Activated naive CD8-positive, alpha-beta T cell treated with anti-CD3 and anti-CD28 coated beads, Interleukin-2, amount 10 ng/mL, durations not matched to agents 7 days and 5 days (primary cell): ENCODE measurements around the gene GNG4. TPM values are rescaled to one million over a fixed set of nuclear protein-coding genes. Genes with fewer than 3 reads are reported as not detected.

ENCODE experiments used
- ATAC-seq: fragments of 150-1000 bp; cut with Tn5 transposase; one replicate; pipeline ENCODE4 v1.10.0; 2021; ENCODE audit warnings: low read depth, moderate library complexity
- POLR2A ChIA-PET: fragments of 350-600 bp; sonication (Branson Sonifier 250); formaldehyde crosslinking; loops from one replicate; lab custom pipeline; 2021; ENCODE audit warnings: antibody characterized with exemption; lab: Charles Lee
- DNase-seq: peaks from one replicate; pipeline ENCODE4 v3.0.0; 2021
- H3K27ac Mint-ChIP-seq: one replicate; pipeline ENCODE4 v1.8.0; 2022; ENCODE audit warnings: mild to moderate bottlenecking, mixed read lengths
- H3K27me3 Mint-ChIP-seq: one replicate; pipeline ENCODE4 v1.8.0; 2022; ENCODE audit warnings: mild to moderate bottlenecking, moderate library complexity, mixed read lengths
- H3K36me3 Mint-ChIP-seq: one replicate; pipeline ENCODE4 v1.8.0; 2021; ENCODE audit warnings: mild to moderate bottlenecking, mixed read lengths
- H3K4me1 Mint-ChIP-seq: one replicate; pipeline ENCODE4 v1.8.0; 2021; ENCODE audit warnings: mixed read lengths
- H3K4me3 Mint-ChIP-seq: one replicate; pipeline ENCODE4 v1.8.0; 2022; ENCODE audit warnings: mild to moderate bottlenecking, moderate library complexity, mixed read lengths
- H3K9me3 Mint-ChIP-seq: one replicate; pipeline ENCODE4 v1.8.0; 2021; ENCODE audit warnings: mixed read lengths
- total RNA-seq, 2 experiments: library from RNA; stranded (reverse); gene quantifications; one replicate each; pipeline ENCODE4 v1.2.3, GENCODE V29; 2021

The GNG4 gene
- not detected for total RNA-seq

DNA sequence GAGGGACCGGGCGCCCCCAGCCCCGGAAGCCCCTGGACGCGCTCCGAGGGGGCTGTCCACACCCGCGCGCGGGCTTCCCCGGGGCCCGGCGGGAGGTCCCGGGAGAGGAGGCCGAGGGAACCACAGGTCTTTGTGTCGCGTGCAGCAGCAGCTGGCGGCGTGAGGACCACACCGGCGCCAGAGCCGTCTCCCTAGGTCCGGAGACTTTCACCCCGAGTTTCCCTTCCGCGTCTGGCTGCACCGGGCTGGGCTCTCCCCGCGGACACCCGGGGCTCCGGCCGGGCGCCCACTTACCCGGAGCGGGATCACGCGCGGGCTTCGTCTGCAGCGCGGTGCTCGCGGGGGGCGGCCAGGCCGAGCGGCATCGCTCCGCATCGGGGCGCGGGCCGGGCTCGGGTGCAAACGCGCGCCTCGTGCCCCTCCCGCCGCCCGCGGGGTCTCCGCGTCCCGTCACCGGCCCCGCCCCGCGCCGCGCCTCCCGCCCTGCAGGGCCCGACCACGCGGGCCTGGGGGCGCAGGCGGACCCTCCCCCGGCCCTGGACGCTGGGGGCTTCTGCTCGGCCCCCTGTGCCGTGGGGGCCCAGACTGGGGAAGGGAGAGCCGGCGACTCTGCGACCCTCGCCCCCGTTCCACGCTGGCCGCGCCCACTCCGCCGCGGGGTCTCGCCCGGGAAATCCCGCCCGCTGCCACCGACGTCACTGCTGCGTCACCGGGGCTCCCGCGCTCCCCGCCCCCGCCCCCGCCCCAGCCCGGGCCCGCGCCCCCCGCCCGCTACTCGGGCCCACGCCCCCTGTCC, at the start of gene GNG4:
Gene GNG4 (minus strand): TSS at position 417 of the 796 bp plus-strand sequence. CDS start 65,946 bp downstream, outside the sequence.
- Mint-ChIP-seq H3K9me3 (no peaks in the 10 kb centered on the region), H3K4me1 (peaks cover 9% of the 10 kb centered on the region), H3K27ac (no peak within 1 kb of the TSS), H3K36me3 (no peaks in the 10 kb centered on the region), H3K27me3 (peaks cover 69% of the 10 kb centered on the region), H3K4me3 (peak within 1 kb of the TSS; percentile 79)
- DNase-seq = no peak
- POLR2A ChIA-PET = no interaction called here
- peak; percentile 44 for ATAC-seq

DNA sequence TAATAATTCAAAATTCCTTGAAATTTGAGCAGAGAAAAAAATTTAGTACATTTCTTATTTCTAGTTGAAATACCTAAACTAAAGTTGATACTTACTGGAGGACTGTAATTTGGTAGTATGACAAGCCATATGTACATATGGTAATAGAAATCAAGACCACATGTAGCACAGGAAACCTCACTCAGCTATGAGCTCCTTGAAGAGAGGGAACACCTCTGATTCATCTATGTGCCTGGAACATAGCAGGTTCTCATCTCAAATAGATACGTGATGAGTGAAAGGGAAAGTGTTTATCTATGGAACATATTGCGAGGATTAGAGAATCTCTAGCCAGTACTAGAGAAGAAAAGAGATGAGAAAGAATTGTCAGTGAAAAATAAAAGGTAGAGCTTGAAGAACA, 47.9 kb upstream of the GNG4 start:
- Mint-ChIP-seq H3K9me3 (no peaks in the 10 kb centered on the region), H3K4me1 (peaks cover 4% of the 10 kb centered on the region), H3K27me3 (no peaks in the 10 kb centered on the region), H3K4me3 (no peak overlapping the region), H3K36me3 (peaks cover 44% of the 10 kb centered on the region), H3K27ac (peak overlapping the region; percentile 6)
- POLR2A ChIA-PET = no interaction called here
- DNase-seq (no peak), ATAC-seq (no peak)

DNA sequence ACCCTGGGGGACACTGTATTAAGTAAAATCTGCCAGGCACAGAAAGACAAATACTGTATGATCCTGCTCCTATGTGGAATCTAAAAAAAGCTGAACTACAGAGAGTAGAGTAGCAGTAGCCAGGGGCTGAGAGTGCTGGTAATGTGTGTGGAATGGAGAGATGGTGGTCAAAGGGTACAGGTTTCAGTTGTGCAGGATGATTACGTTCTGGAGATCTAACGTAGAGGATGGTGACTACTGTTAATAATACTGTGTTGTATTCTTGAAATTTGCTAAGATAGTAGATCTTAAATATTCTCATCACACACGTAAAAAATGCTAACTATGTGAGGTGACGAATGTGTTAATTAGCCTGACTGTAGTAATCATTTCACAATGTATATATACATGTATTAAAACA, 39.8 kb upstream of the GNG4 start:
- Mint-ChIP-seq H3K4me1 (no peaks in the 10 kb centered on the region), H3K27ac (no peak overlapping the region), H3K36me3 (peaks cover 18% of the 10 kb centered on the region), H3K27me3 (no peaks in the 10 kb centered on the region), H3K4me3 (no peak overlapping the region), H3K9me3 (no peaks in the 10 kb centered on the region)
- no peak for ATAC-seq
- DNase-seq = no peak
- POLR2A ChIA-PET = no interaction called here

DNA sequence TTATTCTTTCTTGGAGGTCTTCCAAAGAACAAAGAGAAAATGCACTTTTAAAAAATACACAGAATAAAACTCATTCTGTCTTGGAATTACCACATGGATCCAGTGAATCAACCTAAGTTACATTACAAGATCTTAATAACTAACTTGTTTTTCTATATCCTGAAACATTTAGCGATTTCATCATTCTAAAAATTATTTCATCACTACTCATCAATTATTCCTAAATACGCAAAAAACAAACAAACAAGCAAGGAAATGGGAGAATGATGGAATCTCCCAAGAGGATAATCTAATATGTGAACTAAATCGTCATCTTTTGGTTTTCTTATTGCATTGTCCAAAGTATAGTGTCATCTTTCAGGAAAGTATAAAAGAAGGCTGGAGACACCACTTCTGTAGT, 38.5 kb upstream of the GNG4 start:
- H3K9me3 Mint-ChIP-seq = no peaks in the 10 kb centered on the region
- H3K36me3 Mint-ChIP-seq = peaks cover 17% of the 10 kb centered on the region
- H3K27me3 Mint-ChIP-seq = no peaks in the 10 kb centered on the region
- no peak for DNase-seq
- no peaks in the 10 kb centered on the region for H3K4me1 Mint-ChIP-seq
- no peak overlapping the region for H3K4me3 Mint-ChIP-seq
- ATAC-seq = no peak
- POLR2A ChIA-PET = no interaction called here
- no peak overlapping the region for H3K27ac Mint-ChIP-seq

DNA sequence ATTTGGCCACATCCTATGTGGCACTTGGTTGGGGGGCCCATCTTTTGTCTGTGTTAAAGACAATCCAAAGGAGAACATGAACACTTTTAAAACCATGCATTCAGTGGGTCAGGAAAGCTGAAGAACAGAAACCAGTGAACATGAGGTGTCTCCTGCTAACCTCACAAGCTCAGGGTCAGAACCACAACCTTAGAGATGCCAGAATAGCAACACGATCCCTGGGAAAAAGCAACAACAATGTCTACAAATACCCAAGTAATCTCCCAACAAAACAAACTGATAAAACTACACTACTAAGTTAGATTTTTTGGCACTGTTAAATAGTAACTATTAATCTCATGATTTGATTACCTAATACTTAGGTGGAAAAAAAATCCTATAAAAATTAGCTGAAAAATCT, 34.1 kb upstream of the GNG4 start:
- Mint-ChIP-seq H3K36me3 (peaks cover 20% of the 10 kb centered on the region), H3K27ac (no peak overlapping the region), H3K9me3 (no peaks in the 10 kb centered on the region), H3K27me3 (no peaks in the 10 kb centered on the region), H3K4me3 (no peak overlapping the region), H3K4me1 (peaks cover 6% of the 10 kb centered on the region)
- POLR2A ChIA-PET = no interaction called here
- DNase-seq (no peak), ATAC-seq (no peak)

DNA sequence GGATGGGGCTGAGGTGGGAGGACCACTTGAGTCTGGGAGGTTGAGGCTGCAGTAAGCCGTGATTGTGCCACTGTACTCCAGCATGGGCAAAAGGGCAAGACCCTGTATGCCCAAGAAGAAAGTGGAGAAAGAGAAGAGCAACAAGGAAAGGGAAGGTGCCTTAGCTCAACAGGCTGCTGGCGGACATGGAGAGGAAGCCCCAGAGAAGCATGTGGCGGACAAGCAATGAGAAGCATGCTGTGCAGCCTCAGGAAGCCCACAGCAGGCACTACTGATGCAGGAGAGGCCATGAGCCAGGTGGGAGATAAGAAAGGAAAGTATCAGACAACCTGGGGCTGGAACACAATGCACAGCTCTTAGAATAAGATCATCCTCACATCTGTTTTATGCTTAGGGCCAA, 32.6 kb upstream of the GNG4 start:
- POLR2A ChIA-PET = no interaction called here
- Mint-ChIP-seq H3K27me3 (no peaks in the 10 kb centered on the region), H3K4me3 (no peak overlapping the region), H3K4me1 (peaks cover 6% of the 10 kb centered on the region), H3K9me3 (no peaks in the 10 kb centered on the region), H3K36me3 (peaks cover 22% of the 10 kb centered on the region), H3K27ac (no peak overlapping the region)
- DNase-seq (no peak), ATAC-seq (no peak)

DNA sequence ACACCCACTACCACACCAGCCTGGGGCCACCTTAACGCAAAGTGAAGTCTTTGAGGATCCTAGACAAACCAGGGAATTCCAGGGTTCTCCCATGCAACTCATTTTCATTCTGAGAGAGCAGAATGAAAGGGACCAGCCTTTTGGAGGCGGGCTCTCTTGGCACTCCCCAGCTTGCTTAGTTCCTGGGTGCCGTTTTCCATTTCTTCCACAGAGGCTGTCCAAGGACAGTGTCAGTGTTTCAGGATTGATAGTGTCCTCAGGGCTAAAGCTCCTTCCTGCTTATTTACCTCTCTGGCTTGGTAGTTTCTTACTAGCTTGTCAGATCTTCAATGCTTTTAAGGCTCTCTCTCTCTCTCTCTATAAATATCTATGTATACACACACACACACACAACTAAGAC, 30.1 kb upstream of the GNG4 start:
- Mint-ChIP-seq H3K27ac (no peak overlapping the region), H3K36me3 (peaks cover 39% of the 10 kb centered on the region), H3K4me3 (no peak overlapping the region), H3K27me3 (no peaks in the 10 kb centered on the region), H3K9me3 (peaks cover 10% of the 10 kb centered on the region), H3K4me1 (peaks cover 6% of the 10 kb centered on the region)
- ATAC-seq (no peak), DNase-seq (no peak)
- POLR2A ChIA-PET = no interaction called here

DNA sequence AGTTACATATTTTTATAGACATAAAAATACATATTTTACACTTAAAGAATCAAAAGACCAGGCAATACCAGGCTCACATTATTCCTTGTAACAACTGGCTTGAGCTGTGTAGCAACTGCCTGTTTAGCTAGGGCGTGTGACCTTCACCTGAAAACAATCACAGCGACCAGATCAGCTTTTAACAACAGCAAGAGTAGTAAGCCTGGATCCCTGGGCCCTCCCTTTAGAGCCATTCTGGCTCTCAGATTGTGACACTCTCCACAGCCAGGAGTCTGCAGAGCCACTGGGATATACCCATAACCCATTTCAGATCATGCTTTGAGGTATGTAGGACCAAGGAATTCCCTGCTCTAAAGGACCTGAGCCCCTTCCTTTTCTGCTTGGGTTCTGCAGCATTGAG, 29.4 kb upstream of the GNG4 start:
- H3K4me1 Mint-ChIP-seq = peaks cover 6% of the 10 kb centered on the region
- DNase-seq (no peak), ATAC-seq (no peak)
- H3K4me3 Mint-ChIP-seq = no peak overlapping the region
- H3K9me3 Mint-ChIP-seq = peaks cover 10% of the 10 kb centered on the region
- peaks cover 42% of the 10 kb centered on the region for H3K36me3 Mint-ChIP-seq
- no peak overlapping the region for H3K27ac Mint-ChIP-seq
- POLR2A ChIA-PET = interaction anchor here (0.6 kb wide), 1 partner anchor 449 kb away, joined by 3 read pairs; no protein-coding TSS in a partner anchor
- H3K27me3 Mint-ChIP-seq = no peaks in the 10 kb centered on the region

DNA sequence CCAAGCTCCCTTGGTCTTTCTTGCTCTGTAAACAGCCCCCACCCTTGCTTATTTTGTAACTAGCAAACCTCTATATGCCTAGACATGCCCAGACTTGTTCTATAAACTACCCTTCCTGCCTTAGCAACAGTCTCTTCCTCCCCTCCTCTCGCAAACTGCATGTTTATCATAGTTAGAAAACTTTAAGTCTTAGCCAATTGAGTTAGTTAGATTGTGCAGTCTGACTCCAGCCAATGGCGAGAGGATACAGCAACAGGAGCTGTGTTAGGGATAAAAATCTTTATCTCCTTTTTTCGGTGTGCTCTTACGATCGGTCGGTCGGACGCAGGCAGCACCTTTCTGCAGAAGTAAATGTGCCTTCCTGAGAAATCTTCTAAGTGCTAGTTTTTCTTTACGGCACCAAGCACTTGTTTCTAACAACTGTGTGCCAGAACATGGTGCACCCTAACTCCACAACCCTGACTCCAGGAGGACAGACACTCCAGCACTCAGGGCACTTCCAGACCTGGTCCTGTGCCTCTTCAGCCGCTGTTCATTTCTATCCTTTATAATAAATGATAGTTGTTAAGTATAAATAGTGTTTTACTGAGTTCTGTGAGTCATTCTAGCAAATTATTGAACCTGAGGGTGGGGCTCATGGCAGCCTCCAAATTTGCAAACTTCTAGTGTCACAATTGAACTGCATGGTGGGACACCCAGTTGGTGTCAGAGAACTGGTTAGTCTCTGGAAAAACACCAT, 25.7 kb upstream of the GNG4 start:
- H3K36me3 Mint-ChIP-seq = peaks cover 69% of the 10 kb centered on the region
- H3K4me3 Mint-ChIP-seq = no peak overlapping the region
- no peaks in the 10 kb centered on the region for H3K4me1 Mint-ChIP-seq
- peak overlapping the region; percentile 17 for H3K27ac Mint-ChIP-seq
- DNase-seq = no peak
- H3K9me3 Mint-ChIP-seq = peaks cover 36% of the 10 kb centered on the region
- POLR2A ChIA-PET = no interaction called here
- peak; percentile 39 for ATAC-seq
- H3K27me3 Mint-ChIP-seq = no peaks in the 10 kb centered on the region

DNA sequence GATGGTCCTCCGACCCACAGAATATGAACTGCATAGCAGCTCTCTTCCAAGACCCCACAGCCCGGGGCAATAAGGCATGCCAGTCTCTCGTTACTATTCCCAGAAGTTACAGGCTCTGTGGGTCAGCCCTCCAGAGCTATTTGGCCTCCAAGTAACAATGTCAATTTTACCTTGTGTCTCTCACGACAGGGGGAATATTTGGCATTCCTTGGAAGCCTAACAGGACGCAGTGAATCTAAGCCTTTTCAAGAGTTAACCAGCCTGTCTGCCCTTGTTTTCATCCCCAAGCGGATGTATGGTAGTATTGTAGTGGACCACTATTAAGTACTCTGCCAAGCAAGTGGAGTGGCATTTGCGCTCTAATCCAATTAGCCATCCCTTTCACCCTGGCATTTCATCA, 24.4 kb upstream of the GNG4 start:
- H3K36me3 Mint-ChIP-seq = peaks cover 80% of the 10 kb centered on the region
- H3K27me3 Mint-ChIP-seq = no peaks in the 10 kb centered on the region
- POLR2A ChIA-PET = no interaction called here
- no peak overlapping the region for H3K4me3 Mint-ChIP-seq
- DNase-seq = no peak
- peaks cover 42% of the 10 kb centered on the region for H3K9me3 Mint-ChIP-seq
- no peaks in the 10 kb centered on the region for H3K4me1 Mint-ChIP-seq
- H3K27ac Mint-ChIP-seq = no peak overlapping the region
- ATAC-seq = no peak

DNA sequence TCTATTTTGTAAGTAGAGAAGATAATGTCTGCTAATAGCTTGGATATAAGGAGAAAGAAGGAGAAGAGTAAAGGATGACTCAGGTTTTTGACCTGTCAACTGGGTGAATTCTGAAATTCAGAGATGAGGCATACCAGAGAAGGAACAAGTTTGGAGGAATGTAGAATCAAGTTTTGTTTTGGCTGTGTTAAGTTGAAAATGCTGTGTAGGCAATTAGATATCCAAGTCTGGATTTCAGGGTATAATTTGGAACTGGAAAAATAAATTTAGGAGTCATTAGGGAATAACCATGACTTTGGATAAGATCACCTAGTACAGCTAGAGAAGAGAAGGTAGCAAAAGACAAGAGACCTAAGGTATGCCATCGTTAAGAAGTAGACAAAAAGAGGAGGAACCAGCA, 22.4 kb upstream of the GNG4 start:
- H3K4me1 Mint-ChIP-seq = no peaks in the 10 kb centered on the region
- no peak overlapping the region for H3K4me3 Mint-ChIP-seq
- no peak overlapping the region for H3K27ac Mint-ChIP-seq
- ATAC-seq = no peak
- peaks cover 44% of the 10 kb centered on the region for H3K9me3 Mint-ChIP-seq
- no peak for DNase-seq
- POLR2A ChIA-PET = no interaction called here
- H3K27me3 Mint-ChIP-seq = no peaks in the 10 kb centered on the region
- peaks cover 87% of the 10 kb centered on the region for H3K36me3 Mint-ChIP-seq

DNA sequence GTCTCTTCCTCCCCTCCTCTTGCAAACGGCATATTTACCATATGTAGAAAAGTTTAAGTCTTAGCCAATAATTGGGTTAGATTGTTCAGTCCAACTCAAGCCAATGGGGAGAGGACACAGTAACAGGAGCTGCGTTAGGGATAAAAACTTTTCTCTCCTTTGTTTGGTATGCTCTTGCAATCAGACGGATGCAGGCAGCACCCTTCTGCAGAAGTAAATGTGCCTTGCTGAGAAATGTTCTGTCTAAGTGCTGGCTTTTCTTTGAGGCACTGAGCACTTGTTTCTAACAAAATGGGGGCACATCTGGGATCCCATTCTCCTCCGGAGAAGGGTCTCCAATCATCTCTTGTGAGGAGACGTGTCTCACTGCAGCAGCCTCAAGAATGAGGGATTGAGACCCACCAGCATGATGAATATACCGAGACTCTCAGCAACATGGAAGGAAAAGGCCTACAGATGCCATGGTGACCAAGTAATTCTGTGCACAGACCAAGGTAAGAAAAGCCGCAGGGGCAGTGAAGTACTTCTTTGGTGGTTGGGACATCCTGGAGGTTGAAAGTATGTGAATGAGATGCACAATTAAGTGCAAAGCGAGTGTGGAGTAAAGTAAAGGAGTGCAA, 20.7 kb upstream of the GNG4 start:
- H3K4me3 Mint-ChIP-seq = no peak overlapping the region
- H3K36me3 Mint-ChIP-seq = peaks cover 71% of the 10 kb centered on the region
- H3K4me1 Mint-ChIP-seq = no peaks in the 10 kb centered on the region
- peaks cover 38% of the 10 kb centered on the region for H3K9me3 Mint-ChIP-seq
- H3K27me3 Mint-ChIP-seq = no peaks in the 10 kb centered on the region
- ATAC-seq = no peak
- POLR2A ChIA-PET = no interaction called here
- no peak overlapping the region for H3K27ac Mint-ChIP-seq
- DNase-seq = no peak

DNA sequence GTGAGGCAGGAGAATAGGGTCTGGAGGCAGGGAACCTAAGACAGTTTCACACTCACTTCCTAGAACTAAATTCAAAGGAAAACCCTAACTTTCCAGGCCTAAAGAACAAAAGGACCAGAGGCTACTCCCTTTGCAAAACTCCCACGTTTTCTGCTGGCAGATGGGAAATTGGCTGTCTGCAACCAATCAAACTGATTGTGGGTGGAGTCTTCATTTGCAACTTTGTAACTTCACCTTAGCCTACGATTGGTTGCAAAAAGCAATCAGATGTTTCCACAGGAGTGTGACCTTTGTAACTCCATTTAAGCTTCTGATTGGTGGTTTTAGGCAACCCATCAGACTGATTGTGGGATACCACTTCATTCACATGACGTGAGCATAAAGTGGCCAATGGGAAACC, 19.7 kb upstream of the GNG4 start:
- no peak for DNase-seq
- Mint-ChIP-seq H3K9me3 (peaks cover 34% of the 10 kb centered on the region), H3K27me3 (no peaks in the 10 kb centered on the region), H3K4me3 (no peak overlapping the region), H3K36me3 (peaks cover 63% of the 10 kb centered on the region), H3K4me1 (no peaks in the 10 kb centered on the region), H3K27ac (no peak overlapping the region)
- POLR2A ChIA-PET = no interaction called here
- ATAC-seq = no peak
